Smooth muscle cell (in vitro differentiated cells): ENCODE results near the gene PRR5L. TPM values are rescaled to one million over a fixed set of nuclear protein-coding genes. Genes with fewer than 3 reads are reported as not detected.

Experiments
- DNase-seq: peaks from one replicate; lab custom pipeline; 2025; ENCODE audit not compliant: unreplicated experiment; lab: John Stamatoyannopoulos, UW
- H2AFZ ChIP-seq: fragments of 200-600 bp; sonication (generic); 2 replicates; pipeline ENCODE4 v1.6.0; 2016; ENCODE audit warnings: antibody characterized with exemption, low read depth, mild to moderate bottlenecking
- H3F3A ChIP-seq: fragments of 200-600 bp; sonication (generic); 2 replicates; pipeline ENCODE4 v1.6.0; 2017; ENCODE audit warnings: antibody characterized with exemption, low read depth
- H3K27ac ChIP-seq: fragments of 200-600 bp; sonication (generic); 2 replicates; pipeline ENCODE4 v1.5.1; 2016; ENCODE audit warnings: low read depth, mild to moderate bottlenecking
- H3K27me3 ChIP-seq: fragments of 200-600 bp; sonication (generic); 2 replicates; pipeline ENCODE4 v1.6.1; 2016; ENCODE audit warnings: low read depth, mild to moderate bottlenecking
- H3K36me3 ChIP-seq: fragments of 200-600 bp; sonication (generic); 2 replicates; pipeline ENCODE4 v1.5.1; 2016; ENCODE audit warnings: low read depth
- H3K4me1 ChIP-seq: fragments of 200-600 bp; sonication (generic); 2 replicates; pipeline ENCODE4 v1.5.1; 2016; ENCODE audit warnings: low read depth
- H3K4me2 ChIP-seq: fragments of 200-600 bp; sonication (generic); 2 replicates; pipeline ENCODE4 v1.6.0; 2016; ENCODE audit warnings: mild to moderate bottlenecking
- H3K4me3 ChIP-seq: fragments of 200-600 bp; sonication (generic); 2 replicates; pipeline ENCODE4 v1.5.1; 2016; ENCODE audit warnings: mild to moderate bottlenecking
- H3K79me2 ChIP-seq: fragments of 200-600 bp; sonication (generic); 2 replicates; pipeline ENCODE4 v1.6.0; 2016; ENCODE audit warnings: low read depth, mild to moderate bottlenecking
- H3K9ac ChIP-seq: fragments of 200-600 bp; sonication (generic); 2 replicates; pipeline ENCODE4 v1.6.0; 2016; ENCODE audit warnings: low read depth
- H3K9me3 ChIP-seq: fragments of 200-600 bp; sonication (generic); replicated peaks from 2 replicates; pipeline ENCODE4 v1.5.1; 2016; ENCODE audit warnings: low read depth
- H4K20me1 ChIP-seq: fragments of 200-600 bp; sonication (generic); 2 replicates; pipeline ENCODE4 v1.6.0; 2016; ENCODE audit warnings: low read depth
- CTCF ChIP-seq: fragments of 200-600 bp; sonication (generic); IDR thresholded peaks from 2 replicates; pipeline ENCODE4 v1.5.1; 2017; ENCODE audit warnings: borderline replicate concordance, mild to moderate bottlenecking, antibody characterized with exemption; ENCODE audit not compliant: insufficient read depth, poor library complexity, severe bottlenecking
- WGBS: methylation state at CpG from one replicate; pipeline ENCODE4 v1.1.7; 2016; ENCODE audit warnings: low lambda C conversion rate; 5-methylcytosine and 5-hydroxymethylcytosine counted together
- polyA plus RNA-seq: library from polyadenylated mRNA; unstranded; fragments of >200 nt; fragmentation: Nextera tagmentation; extraction: Ambion mirVana; gene quantifications from 2 replicates; pipeline ENCODE4 v1.2.1, GENCODE V29; 2016
- small RNA-seq: library from RNA; depleted of rRNA; stranded (forward); fragments of <200 nt; gene quantifications from one replicate; pipeline ENCODE3, GENCODE V24; 2014
- total RNA-seq: library from RNA; depleted of rRNA; stranded (reverse); fragments of >200 nt; gene quantifications from 2 replicates; pipeline ENCODE4 v1.2.3, GENCODE V29; 2014

The PRR5L gene
- total and polyA plus RNA-seq, 2 experiments from 2014 or later, result 21.4 to 41.4 TPM

DNA sequence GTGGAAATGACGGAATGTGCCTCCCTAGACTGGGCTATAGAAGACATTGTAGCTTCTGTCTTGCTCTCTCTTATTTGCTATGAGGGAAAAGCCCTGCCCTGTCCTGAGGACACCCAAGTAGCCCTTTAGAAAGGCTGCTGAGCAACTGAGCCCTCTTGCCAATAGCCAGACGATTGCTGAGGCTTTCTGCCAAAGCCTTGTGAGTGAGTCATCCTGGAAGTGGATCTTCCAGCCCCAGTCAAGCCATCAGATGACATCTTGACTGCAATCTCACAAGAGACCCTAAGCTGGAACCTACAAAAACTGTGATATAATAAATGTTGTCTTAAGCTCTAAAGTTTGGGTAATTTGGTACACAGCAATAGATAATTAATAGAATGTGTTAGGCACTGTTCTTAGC is 217.9 kb downstream of the PRR5L start:
- Histone ChIP-seq H3K9ac (no peak overlapping the region), H3K27ac (no peak overlapping the region), H3F3A (no peaks in the 10 kb centered on the region), H3K4me3 (no peak overlapping the region), H2AFZ (no peak overlapping the region), H3K36me3 (no peaks in the 10 kb centered on the region), H3K4me1 (no peaks in the 10 kb centered on the region), H3K4me2 (no peak overlapping the region), H4K20me1 (peaks cover 3% of the 10 kb centered on the region), H3K27me3 (no peaks in the 10 kb centered on the region), H3K79me2 (peaks cover 8% of the 10 kb centered on the region), H3K9me3 (peaks cover 6% of the 10 kb centered on the region)
- 71% methylated on average over 2 of the region's 2 CpGs for WGBS
- TF ChIP-seq CTCF, result no peak
- DNase-seq, result no peak

Small RNA genes within 50 kb of the gene (small RNA-seq; reads per million reads assigned to genes)
- gene AC061999.1, result 0.18 reads per million

Other genes starting within 250 kb of the PRR5L start
- 35.9 and 39.4 TPM in 2 replicates for gene COMMD9, start 6.9 kb upstream of the PRR5L start, total RNA-seq
- gene COMMD9, start 6.9 kb upstream of the PRR5L start, polyA plus RNA-seq, result 83.0 and 89.1 TPM in 2 replicates
- gene TRAF6, start 214.0 kb downstream of the PRR5L start, total RNA-seq, result 18.9 and 19.7 TPM in 2 replicates
- 9.9 and 14.7 TPM in 2 replicates for gene TRAF6, start 214.0 kb downstream of the PRR5L start, polyA plus RNA-seq